ENCODE data around the gene GPR34.
"Not testable (repeated sequence)": the region's sequence is repeated elsewhere in the genome, so short reads cannot be mapped to it uniquely, and the experiment has no call there.

The GPR34 gene

GRCh38 chrX:41693024-41693423 is 4.3 kb downstream of the GPR34 start:
- DNase-seq (ENCODE audit: low spot score): no peak

- DNase-seq (ENCODE audit: low spot score): no peak
These were observed 6.7 kb downstream of the GPR34 start for GRCh38 chrX:41695426-41695825.

- no peak for DNase-seq (ENCODE audit: low spot score)
These were observed 14.8 kb downstream of the GPR34 start for GRCh38 chrX:41703574-41704029.

- no peak for DNase-seq (ENCODE audit: low spot score)
These were observed 16.3 kb downstream of the GPR34 start for GRCh38 chrX:41705042-41705441.

GRCh38 chrX:41705680-41706374 is 17.1 kb downstream of the GPR34 start:
- DNase-seq (ENCODE audit: low spot score): no peak

GRCh38 chrX:41707218-41707617 is 18.4 kb downstream of the GPR34 start:
- no peak for DNase-seq (ENCODE audit: low spot score)

- DNase-seq (ENCODE audit: low spot score): no peak
These were observed 19.7 kb downstream of the GPR34 start for GRCh38 chrX:41708486-41708885.

GRCh38 chrX:41711021-41711667 is 22.4 kb downstream of the GPR34 start:
- no peak for DNase-seq (ENCODE audit: low spot score)

- no peak for DNase-seq (ENCODE audit: low spot score)
These were observed 27.4 kb downstream of the GPR34 start for GRCh38 chrX:41716222-41716621.

- no peak for DNase-seq (ENCODE audit: low spot score)
These were observed 28.1 kb downstream of the GPR34 start for GRCh38 chrX:41716767-41717473.

- DNase-seq (ENCODE audit: low spot score): no peak
These were observed 29.9 kb downstream of the GPR34 start for GRCh38 chrX:41718481-41719235.

- DNase-seq (ENCODE audit: low spot score): not testable (repeated sequence)
These were observed 30.8 kb downstream of the GPR34 start for GRCh38 chrX:41719610-41720009.

- DNase-seq (ENCODE audit: low spot score): no peak
These were observed 31.5 kb downstream of the GPR34 start for GRCh38 chrX:41720125-41720779.

GRCh38 chrX:41721590-41721989 is 32.8 kb downstream of the GPR34 start:
- no peak for DNase-seq (ENCODE audit: low spot score)

- DNase-seq (ENCODE audit: low spot score): no peak
These were observed 33.4 kb downstream of the GPR34 start for GRCh38 chrX:41722214-41722613.

GRCh38 chrX:41722816-41723618 is 34.2 kb downstream of the GPR34 start:
- DNase-seq (ENCODE audit: low spot score): no peak

- no peak for DNase-seq (ENCODE audit: low spot score)
These were observed 35.1 kb downstream of the GPR34 start, which contains the start of gene GPR82 for GRCh38 chrX:41723826-41724225. Gene GPR82, plus strand, starts transcription at chrX:41724181. Its CDS starts 2,846 bp downstream, at chrX:41727027.

- no peak for DNase-seq (ENCODE audit: low spot score)
These were observed 39.4 kb downstream of the GPR34 start for GRCh38 chrX:41728125-41728524.

GRCh38 chrX:41730081-41730480 is 41.3 kb downstream of the GPR34 start:
- no peak for DNase-seq (ENCODE audit: low spot score)

- DNase-seq (ENCODE audit: low spot score): no peak
These were observed 43.5 kb downstream of the GPR34 start for GRCh38 chrX:41732260-41732659.
